K562 (cell line): ENCODE results near the gene XBP1. TPM values are rescaled to one million over a fixed set of nuclear protein-coding genes. Genes with fewer than 3 reads are reported as not detected.

Source experiments
- ATAC-seq: fragments of 200-7000 bp; cut with Tn5 transposase; 3 replicates; pipeline ENCODE4 v1.9.1; 2020; ENCODE audit warnings: moderate library complexity
- BruUV-seq: library from RNA; stranded (reverse); fragments of 400-500 nt; replicated peaks from 2 replicates; lab custom pipeline; 2021; lab: Mats Ljungman, UMichigan
- CTCF ChIA-PET: fragments of 300-600 bp; formaldehyde crosslinking; extraction: SDS; loops from one replicate; lab custom pipeline; 2021; ENCODE audit warnings: low intra/inter-chr PET ratio; lab: Yijun Ruan, JAX
- POLR2A ChIA-PET: fragments of 300-600, 350-650 bp; sonication (Branson Sonifier 250); formaldehyde crosslinking; extraction: SDS; loops from one replicate; lab custom pipeline; 2021; ENCODE audit warnings: antibody characterized with exemption, inconsistent platforms; lab: Yijun Ruan, JAX
- DNase-seq, 4 experiments: peaks; one replicate each; pipeline versions ENCODE4 v3.0.0 to v3.0.0-alpha.2; 2011 to 2018; ENCODE audit warnings: low spot score in 3 of 4, mixed read lengths in 3 of 4; ENCODE audit errors: extremely low read depth in 1 of 4
- FAIRE-seq: peaks from 2 replicates; lab custom pipeline; 2011; peaks lifted over from hg19 to GRCh38; lab: Jason Lieb, UNC
- H2AFZ ChIP-seq: 2 replicates; pipeline ENCODE4 v1.6.0; 2011; ENCODE audit warnings: low read depth, low read length, control low read depth, inconsistent platforms
- H3K27ac ChIP-seq: fragments of 200-600 bp; 3 replicates; pipeline ENCODE4 v1.8.0; 2011; ENCODE audit warnings: low read depth, mild to moderate bottlenecking, control low read depth, inconsistent platforms, low read length, moderate library complexity, mixed read lengths; ENCODE audit errors: extremely low read depth
- H3K27me3 ChIP-seq, 2 experiments: fragments of 300-600 bp in 1 of 2; 2 replicates in 1 of 2; 3 replicates in 1 of 2; pipeline versions ENCODE4 v1.6.0 to v1.8.0; 2011; ENCODE audit warnings: inconsistent platforms in 2 of 2, low read length in 2 of 2, mild to moderate bottlenecking in 1 of 2, mixed read lengths in 1 of 2, moderate library complexity in 1 of 2; ENCODE audit not compliant: control insufficient read depth in 2 of 2, insufficient read depth in 2 of 2
- H3K36me3 ChIP-seq: fragments of 300-600 bp; 3 replicates; pipeline ENCODE4 v1.8.0; 2011; ENCODE audit warnings: mild to moderate bottlenecking, low read length, inconsistent platforms; ENCODE audit not compliant: control insufficient read depth, insufficient read depth
- H3K4me1 ChIP-seq, 2 experiments: fragments of 200-600 bp in 1 of 2; replicated peaks in 1 of 2; 2 replicates in 1 of 2; 3 replicates in 1 of 2; pipeline versions ENCODE4 v1.5.1 to v1.8.0; 2011; ENCODE audit warnings: inconsistent platforms in 2 of 2, low read length in 2 of 2, mild to moderate bottlenecking in 1 of 2, mixed read lengths in 1 of 2, moderate library complexity in 1 of 2; ENCODE audit not compliant: control insufficient read depth in 2 of 2, insufficient read depth in 2 of 2
- H3K4me2 ChIP-seq: 2 replicates; pipeline ENCODE4 v1.6.1; 2011; ENCODE audit warnings: low read length, control low read depth, inconsistent platforms, mixed read lengths; ENCODE audit not compliant: insufficient read depth
- H3K4me3 ChIP-seq: fragments of 200-600 bp; sonication (generic), shearing (Covaris generic); 2 replicates; pipeline ENCODE4 v1.5.1; 2016; ENCODE audit warnings: control low read depth, inconsistent platforms
- H3K79me2 ChIP-seq: fragments of 200-600 bp; 3 replicates; pipeline ENCODE4 v1.8.0; 2011; ENCODE audit warnings: low read length, inconsistent platforms; ENCODE audit not compliant: control insufficient read depth, insufficient read depth
- H3K9ac ChIP-seq, 2 experiments: 2 replicates each; pipeline versions ENCODE4 v1.6.0 to v1.6.1; 2011; ENCODE audit warnings: low read depth in 2 of 2, low read length in 2 of 2, control low read depth in 1 of 2, inconsistent platforms in 1 of 2, mild to moderate bottlenecking in 1 of 2, mixed read lengths in 1 of 2; ENCODE audit not compliant: insufficient read depth in 1 of 2
- H3K9me1 ChIP-seq: one replicate; pipeline ENCODE4 v1.6.0; 2011; ENCODE audit warnings: inconsistent platforms, mild to moderate bottlenecking, low read length, moderate library complexity; ENCODE audit not compliant: control insufficient read depth, insufficient read depth
- H3K9me3 ChIP-seq: replicated peaks from 2 replicates; pipeline ENCODE4 v1.5.1; 2011; ENCODE audit warnings: low read depth, low read length, inconsistent platforms; ENCODE audit not compliant: control insufficient read depth, insufficient read depth
- H4K20me1 ChIP-seq: replicated peaks from 2 replicates; pipeline ENCODE4 v1.6.1; 2011; ENCODE audit warnings: low read length, inconsistent platforms, mixed read lengths; ENCODE audit not compliant: control insufficient read depth, insufficient read depth
- CBFA2T2 ChIP-seq: fragments of 450-650 bp; conservative IDR thresholded peaks from 2 replicates; pipeline ENCODE4 v1.6.1; 2017; ENCODE audit warnings: mild to moderate bottlenecking
- CEBPB ChIP-seq: fragments of 450-650 bp; IDR thresholded peaks from 2 replicates; pipeline ENCODE4 v1.6.1; 2016; ENCODE audit warnings: missing genetic modification characterization, missing compliant biosample characterization
- ELF1 ChIP-seq: fragments of 200-800 bp; sonication (Bioruptor generic); IDR thresholded peaks from 2 replicates; pipeline ENCODE4 v1.6.1; 2016; ENCODE audit warnings: missing genetic modification characterization, missing compliant biosample characterization
- ELF2 ChIP-seq: fragments of 250-450 bp; sonication (Bioruptor Pico); IDR thresholded peaks from 2 replicates; pipeline ENCODE4 v1.5.0; 2021; ENCODE audit warnings: mild to moderate bottlenecking
- ERF ChIP-seq: fragments of 450-650 bp; formaldehyde crosslinking; IDR thresholded peaks from 2 replicates; pipeline ENCODE4 v1.4.0; 2020; ENCODE audit warnings: mild to moderate bottlenecking, mixed read lengths
- FOXA3 ChIP-seq, 2 experiments: fragments of 450-650 bp in 1 of 2; sonication (generic) in 1 of 2; formaldehyde crosslinking; IDR thresholded peaks in 1 of 2; conservative IDR thresholded peaks in 1 of 2; 2 replicates each; pipeline versions ENCODE4 v1.4.0 to v1.8.0; 2020 to 2022; ENCODE audit warnings: mild to moderate bottlenecking in 2 of 2, missing genetic modification reagents in 1 of 2
- HMBOX1 ChIP-seq: sonication (generic); IDR thresholded peaks from 2 replicates; pipeline ENCODE4 v1.6.1; 2016
- JUND ChIP-seq, 2 experiments: IDR thresholded peaks; 2 replicates in 1 of 2; 3 replicates in 1 of 2; pipeline ENCODE4 v1.6.1; 2011; ENCODE audit warnings: borderline replicate concordance in 2 of 2, low read depth in 2 of 2, low read length in 2 of 2, improper control_type of control experiment in 1 of 2, missing biosample characterization in 1 of 2, missing genetic modification characterization in 1 of 2, missing genetic modification reagents in 1 of 2
- MAFG ChIP-seq: fragments of 450-650 bp; conservative IDR thresholded peaks from 2 replicates; pipeline ENCODE4 v1.6.1; 2016; ENCODE audit warnings: missing genetic modification characterization, missing compliant biosample characterization
- MAFK ChIP-seq: IDR thresholded peaks from 2 replicates; pipeline ENCODE4 v1.6.1; 2011; ENCODE audit warnings: low read length, improper control_type of control experiment
- NCOR1 ChIP-seq: fragments of 450-650 bp; IDR thresholded peaks from 2 replicates; pipeline ENCODE4 v1.6.1; 2016; ENCODE audit warnings: mild to moderate bottlenecking, moderate library complexity
- NFE2 ChIP-seq: IDR thresholded peaks from 2 replicates; pipeline ENCODE4 v1.6.1; 2014; ENCODE audit warnings: antibody characterized with exemption, low read depth
- RAD21 ChIP-seq, 2 experiments: fragments of 250-450 bp in 1 of 2; fragments of 450-650 bp in 1 of 2; sonication (Bioruptor Pico) in 1 of 2; formaldehyde crosslinking in 1 of 2; IDR thresholded peaks in 1 of 2; conservative IDR thresholded peaks in 1 of 2; 2 replicates each; pipeline versions ENCODE4 v1.4.0 to v1.8.0; 2020 to 2022; ENCODE audit warnings: mild to moderate bottlenecking in 2 of 2, moderate library complexity in 1 of 2
- RHOXF2B ChIP-seq: fragments of 250-450 bp; sonication (Bioruptor Pico); conservative IDR thresholded peaks from 2 replicates; pipeline ENCODE4 v1.5.1; 2021
- TCFL5 ChIP-seq: fragments of 250-450 bp; sonication (Bioruptor Pico); conservative IDR thresholded peaks from 2 replicates; pipeline ENCODE4 v1.6.1; 2021; ENCODE audit warnings: mild to moderate bottlenecking, moderate library complexity, matching md5 sums
- TRIM24 ChIP-seq, 2 experiments: fragments of 450-650 bp; IDR thresholded peaks; 2 replicates each; pipeline ENCODE4 v1.6.1; 2016
- U2AF1 ChIP-seq: fragments of 200-400 bp; formaldehyde crosslinking; optimal IDR thresholded peaks from 2 replicates; pipeline ENCODE3; 2017; ENCODE audit warnings: mild to moderate bottlenecking, low read depth, low read length, moderate library complexity
- WGBS: fragments of 100-300 bp; shearing (Covaris generic); methylation state at CpG from one replicate; pipeline ENCODE4 v1.1.6; 2016; ENCODE audit warnings: low coverage, mixed read lengths; ENCODE audit not compliant: insufficient coverage; ENCODE audit errors: missing lambda C conversion rate; 5-methylcytosine and 5-hydroxymethylcytosine counted together
- in situ Hi-C: fragments of 300-500 bp; cut with MboI; formaldehyde crosslinking; loops from 4 replicates; pipeline ENCODE4 v1.15.0; 2018; ENCODE audit warnings: inconsistent platforms, mixed read lengths
- intact Hi-C: fragments of 100-400 bp; cut with micrococcal nuclease; formaldehyde crosslinking; loops from 2 replicates; pipeline ENCODE4 v1.14.2; 2022
- polyA plus RNA-seq, 8 experiments: library from polyadenylated mRNA; depleted of rRNA in 4 of 8; stranded (reverse) in 5 of 8; unstranded in 3 of 8; fragments of >200 nt; fragmentation: Nextera tagmentation in 2 of 8; fragmentation: Illumina TruSeq in 1 of 8; extraction: Ambion mirVana in 2 of 8; extraction: Trizol in 1 of 8; gene quantifications; 2 replicates each; pipeline versions ENCODE4 v1.2.1 to v1.2.3, GENCODE V29; 2011 to 2014; ENCODE audit warnings: inconsistent platforms in 1 of 8, missing spikeins in 1 of 8
- total RNA-seq, 7 experiments: library from RNA; depleted of rRNA in 6 of 7; stranded (reverse); fragments of >200 nt in 6 of 7; fragmentation: Illumina TruSeq in 2 of 7; extraction: Trizol in 2 of 7; gene quantifications; 2 replicates each; pipeline versions ENCODE4 v1.2.1 to v1.2.3, GENCODE V29; 2011 to 2021; ENCODE audit warnings: low replicate concordance in 1 of 7

XBP1 gene
- total and polyA plus RNA-seq, 9 of the 15 experiments (the other 6 are each of a cell fraction or from before 2014, with no cell fraction given) = 25.0 to 218 (median 94.6) TPM

DNA sequence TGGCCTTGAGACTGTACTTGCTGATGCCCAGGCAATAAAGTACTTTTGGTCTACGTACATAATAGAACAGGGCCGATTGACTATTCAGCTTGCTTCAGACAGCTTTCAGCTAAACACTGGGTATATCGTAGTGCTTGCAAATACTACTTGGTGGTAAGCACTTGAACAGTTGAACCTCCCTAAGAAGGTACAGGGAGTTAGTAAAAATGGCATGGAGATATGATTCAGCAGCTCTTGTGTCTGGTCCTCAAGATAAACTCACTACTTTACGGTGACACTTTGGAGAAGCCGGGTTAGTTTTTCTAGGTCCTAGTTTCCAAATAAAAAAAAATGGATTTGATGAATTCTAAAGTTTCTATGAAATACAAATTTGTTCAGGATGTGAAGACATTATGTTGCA lies 20.5 kb downstream of the XBP1 start:
- Histone ChIP-seq H2AFZ (peak overlapping the region; percentile 52; the same call in 1 of the 2 replicates), H3K27me3 (no peaks in the 10 kb centered on the region), H3K9me1 (no peaks in the 10 kb centered on the region), H3K9me3 (no peaks in the 10 kb centered on the region), H3K36me3 (peaks cover 62% of the 10 kb centered on the region), H3K4me2 (peak overlapping the region; percentile 72), H3K4me3 (no peak overlapping the region), H3K9ac (peak overlapping the region in 1 of 2 experiments; percentile 57; a peak in 2 of 4 replicates), H3K27ac (peak overlapping the region; percentile 68; the same call in 2 of the 3 replicates), H3K4me1 (peaks cover 3 to 12% of the 10 kb centered on the region in 2 experiments; a peak in 4 of 5 replicates), H4K20me1 (no peaks in the 10 kb centered on the region), H3K79me2 (peaks cover 39% of the 10 kb centered on the region)
- ATAC-seq (peak; percentile 93), FAIRE-seq (peak; percentile 94), DNase-seq (peak in 3 of 4 experiments; percentile 19 to 62 (median 62))
- ChIA-PET POLR2A (interaction anchor here (0.7 to 3.6 kb wide), 4 partner anchors 8 to 20 kb away, joined by 3 to 20 read pairs (median 4); partner anchors contain the start of gene XBP1), CTCF (no interaction called here)
- intact Hi-C loops (no loop called here), in situ Hi-C loops (no loop called here)
- BruUV-seq = no TSS peak
- 0% methylated on average over 5 of the region's 5 CpGs for WGBS
- TF ChIP-seq NCOR1 (no peak), JUND (IDR thresholded peaks at IDR 0.05; ENCODE audit: borderline replicate concordance, low read depth, low read length) (peak; percentile 6; the same call in 1 of the 2 replicates), JUND (tag; IDR thresholded peaks at IDR 0.05; ENCODE audit: borderline replicate concordance, low read depth, low read length) (no peak; the same call in 2 of the 3 replicates), ERF (no peak), MAFG (tag) (peak; percentile 34; the same call in 1 of the 2 replicates), ELF1 (tag) (no peak), CBFA2T2 (peak; percentile 12; the same call in 1 of the 2 replicates), RHOXF2B (CRISPR knock-in tag) (no peak), TRIM24 (IDR thresholded peaks at IDR 0.05) (no peak), HMBOX1 (peak; percentile 75), ELF2 (no peak), NFE2 (peak; percentile 75), FOXA3 (CRISPR knock-in tag; conservative IDR thresholded peaks at IDR 0.05 in 1 of 2, IDR thresholded peaks at IDR 0.05 in 1 of 2) (no peak), CEBPB (no peak), RAD21 (CRISPR knock-in tag; conservative IDR thresholded peaks at IDR 0.05 in 1 of 2, IDR thresholded peaks at IDR 0.05 in 1 of 2) (no peak), TCFL5 (CRISPR knock-in tag) (no peak), U2AF1 (no peak), MAFK (peak; percentile 36; the same call in 1 of the 2 replicates)
